Astrocyte of the spinal cord (primary cell): ENCODE results near the gene GDI1.
A peak's percentile ranks its signal among the peaks of the same experiment; 100 is the strongest.

ENCODE experiments used
- DNase-seq: peaks from one replicate; pipeline ENCODE4 v3.0.0; 2011; ENCODE audit warnings: low read depth, low spot score
- H3K4me3 ChIP-seq: 2 replicates; pipeline ENCODE4 v1.5.1; 2011; ENCODE audit warnings: low read depth, mild to moderate bottlenecking, low read length, moderate library complexity
- CTCF ChIP-seq: IDR thresholded peaks from 2 replicates; pipeline ENCODE4 v1.5.1; 2012; ENCODE audit warnings: low read depth, mild to moderate bottlenecking, low read length, inconsistent platforms
- in situ Hi-C: cut with HindIII; loops from 2 replicates; pipeline ENCODE4 v1.10.0; 2017; ENCODE audit warnings: low sequenced_read_pairs

Gene GDI1

GRCh38 chrX:154439841-154440240, 2.9 kb downstream of the GDI1 start:
- TF ChIP-seq CTCF: no peak
- no peak overlapping the region for H3K4me3 ChIP-seq
- no peak for DNase-seq
- in situ Hi-C loops: no loop called here

- no peak for DNase-seq
These were observed 3.8 kb downstream of the GDI1 start for GRCh38 chrX:154440623-154441357.

GRCh38 chrX:154441564-154441963, 4.6 kb downstream of the GDI1 start:
- in situ Hi-C loops: no loop called here
- DNase-seq: no peak
- TF ChIP-seq CTCF: no peak
- no peak overlapping the region for H3K4me3 ChIP-seq

More at GRCh38 chrX:154440623-154441357, 3.8 kb downstream of the GDI1 start:
- TF ChIP-seq CTCF: no peak
- in situ Hi-C loops: no loop called here
- no peak overlapping the region for H3K4me3 ChIP-seq

- no peak for DNase-seq
- in situ Hi-C loops: no loop called here
- TF ChIP-seq CTCF: no peak
- H3K4me3 ChIP-seq: no peak overlapping the region
These were observed 5.2 kb downstream of the GDI1 start for GRCh38 chrX:154441984-154442707.

- DNase-seq: no peak
- in situ Hi-C loops: no loop called here
- no peak for TF ChIP-seq CTCF
- H3K4me3 ChIP-seq: peak overlapping the region; percentile 20
These were observed 6.5 kb downstream of the GDI1 start for GRCh38 chrX:154443479-154443910.

- DNase-seq: peak; percentile 41
- peak within 1 kb of the TSS; percentile 55 for H3K4me3 ChIP-seq
- in situ Hi-C loops: no loop called here
- TF ChIP-seq CTCF: no peak
These were observed 7.2 kb downstream of the GDI1 start, which contains the start of gene FAM50A for GRCh38 chrX:154443992-154444754. Gene FAM50A, plus strand, starts transcription at chrX:154444141. Its CDS starts 95 bp downstream, at chrX:154444236.
